ENCODE measurements around the gene BRIP1. TPM values are rescaled to one million over a fixed set of nuclear protein-coding genes. Genes with fewer than 3 reads are reported as not detected.

BRIP1 gene
- total and polyA plus RNA-seq, 7 experiments from 2014 or later: 0.64 to 19.9 (median 1.6) TPM

DNA sequence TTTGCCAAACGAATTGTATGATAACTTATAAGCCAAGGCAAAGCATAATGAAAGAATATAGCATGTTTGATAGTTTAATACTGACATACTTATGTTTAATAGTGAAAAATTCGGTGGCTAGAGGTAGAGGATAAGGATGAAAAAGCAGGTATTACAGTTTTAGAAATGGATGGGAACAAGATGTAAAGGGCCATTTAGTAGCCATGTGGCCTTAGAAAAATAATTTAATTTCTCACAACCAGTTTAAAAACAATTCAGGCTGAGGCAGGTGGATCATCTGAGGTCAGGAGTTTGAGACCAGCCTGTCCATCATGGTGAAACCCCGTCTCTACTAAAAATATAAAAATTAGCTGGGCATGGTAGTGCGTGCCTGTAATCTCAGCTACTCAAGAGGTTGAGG, 152.8 kb downstream of the BRIP1 start:
- Histone ChIP-seq H3K9me3 (ENCODE audit: control insufficient read depth in 2 of 3, low read length in 3 of 3) (no peaks in the 10 kb centered on the region), H3K27ac (ENCODE audit: low read depth, low read length) (no peak overlapping the region), H3K36me3 (ENCODE audit: control insufficient read depth in 2 of 3, insufficient read depth in 3 of 3, low read length in 3 of 3) (no peaks in the 10 kb centered on the region), H3K4me1 (ENCODE audit: control insufficient read depth in 2 of 2, insufficient read depth in 2 of 2, low read length in 2 of 2) (no peaks in the 10 kb centered on the region), H3K27me3 (ENCODE audit: control insufficient read depth in 2 of 2, insufficient read depth in 2 of 2, low read length in 2 of 2) (no peaks in the 10 kb centered on the region), H3K4me3 (ENCODE audit: low read length) (no peak overlapping the region)
- Mint-ChIP-seq H3K27me3 (no peaks in the 10 kb centered on the region), H3K9me3 (peaks cover 2 to 20% (median 7%) of the 10 kb centered on the region in 11 donors), H3K4me3 (no peak overlapping the region), H3K36me3 (peaks cover 4 to 38% (median 20%) of the 10 kb centered on the region in 5 donors), H3K27ac (no peak overlapping the region), H3K4me1 (no peaks in the 10 kb centered on the region)
- intact Hi-C loops (cut with micrococcal nuclease): no loop called here
- DNase-seq (no peak), ATAC-seq (no peak)
- POLR2A ChIA-PET: no interaction called here
- CTCF ChIA-PET: no interaction called here

DNA sequence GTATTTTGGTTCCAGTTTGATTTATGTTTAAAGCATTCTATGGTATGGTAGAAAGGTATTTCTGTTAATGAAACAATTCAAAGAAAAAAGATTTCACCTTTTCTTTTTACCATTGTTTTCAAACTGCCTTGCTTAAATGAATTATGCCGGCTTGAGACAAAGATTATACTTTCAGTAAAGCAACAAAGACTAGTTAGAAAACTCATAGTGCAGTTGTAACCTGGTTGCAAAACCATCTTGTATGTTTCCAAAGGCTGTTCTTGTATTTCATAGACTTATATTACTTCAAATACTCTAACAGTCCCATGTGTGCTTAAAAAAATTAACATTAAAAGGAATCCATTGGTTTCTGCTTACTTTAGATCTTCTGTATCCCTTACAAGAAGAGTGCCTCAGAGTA, 153.8 kb downstream of the BRIP1 start:
- ChIA-PET POLR2A (no interaction called here), CTCF (no interaction called here)
- H3K4me1 Mint-ChIP-seq: no peaks in the 10 kb centered on the region
- no peak overlapping the region for H3K27ac ChIP-seq (ENCODE audit: low read depth, low read length)
- H3K27me3 ChIP-seq (ENCODE audit: control insufficient read depth in 2 of 2, insufficient read depth in 2 of 2, low read length in 2 of 2): no peaks in the 10 kb centered on the region
- no peaks in the 10 kb centered on the region for H3K27me3 Mint-ChIP-seq
- H3K27ac Mint-ChIP-seq: no peak overlapping the region
- peaks cover 4 to 41% (median 20%) of the 10 kb centered on the region in 5 donors for H3K36me3 Mint-ChIP-seq
- H3K9me3 ChIP-seq (ENCODE audit: control insufficient read depth in 2 of 3, low read length in 3 of 3): no peaks in the 10 kb centered on the region
- DNase-seq: no peak
- no peak for ATAC-seq
- H3K36me3 ChIP-seq (ENCODE audit: control insufficient read depth in 2 of 3, insufficient read depth in 3 of 3, low read length in 3 of 3): no peaks in the 10 kb centered on the region
- H3K4me3 Mint-ChIP-seq: no peak overlapping the region
- no peak overlapping the region for H3K4me3 ChIP-seq (ENCODE audit: low read length)
- no peaks in the 10 kb centered on the region for H3K4me1 ChIP-seq (ENCODE audit: control insufficient read depth in 2 of 2, insufficient read depth in 2 of 2, low read length in 2 of 2)
- intact Hi-C loops (cut with micrococcal nuclease): no loop called here
- peaks cover 3 to 29% (median 11%) of the 10 kb centered on the region in 11 donors for H3K9me3 Mint-ChIP-seq

DNA sequence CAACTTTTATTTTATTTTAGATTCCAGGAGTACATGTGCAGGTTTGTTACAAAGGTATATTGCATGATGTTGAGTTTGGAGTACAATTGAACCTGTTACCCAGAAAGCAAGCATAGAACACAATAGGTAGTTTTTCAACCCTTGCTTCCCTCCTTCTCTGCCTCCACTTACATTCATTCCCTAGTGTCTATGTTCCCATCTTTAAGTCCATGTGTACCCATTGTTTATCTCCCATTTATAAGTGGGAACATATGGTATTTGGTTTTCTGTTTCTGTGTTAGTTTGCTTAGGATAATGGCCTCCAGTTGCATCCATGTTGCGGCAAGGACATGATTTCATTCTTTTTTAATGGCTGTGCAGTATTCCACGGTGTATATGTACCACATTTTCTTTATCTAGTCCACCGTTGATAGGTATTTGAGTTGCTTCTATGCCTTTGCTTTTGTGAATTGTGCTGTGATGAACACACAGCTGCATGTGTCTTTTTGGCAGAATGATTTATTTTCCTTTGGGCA, 158.3 kb downstream of the BRIP1 start:
- Histone ChIP-seq H3K4me3 (ENCODE audit: low read length) (no peak overlapping the region), H3K27me3 (ENCODE audit: control insufficient read depth in 2 of 2, insufficient read depth in 2 of 2, low read length in 2 of 2) (no peaks in the 10 kb centered on the region), H3K36me3 (ENCODE audit: control insufficient read depth in 2 of 3, insufficient read depth in 3 of 3, low read length in 3 of 3) (no peaks in the 10 kb centered on the region), H3K9me3 (ENCODE audit: control insufficient read depth in 2 of 3, low read length in 3 of 3) (peaks cover 3 to 25% (median 7%) of the 10 kb centered on the region in 3 experiments), H3K27ac (ENCODE audit: low read depth, low read length) (no peak overlapping the region), H3K4me1 (ENCODE audit: control insufficient read depth in 2 of 2, insufficient read depth in 2 of 2, low read length in 2 of 2) (no peaks in the 10 kb centered on the region)
- no peak for ATAC-seq
- POLR2A ChIA-PET: no interaction called here
- intact Hi-C loops (cut with micrococcal nuclease): no loop called here
- Mint-ChIP-seq H3K27me3 (no peaks in the 10 kb centered on the region), H3K27ac (no peak overlapping the region), H3K9me3 (peaks cover 15 to 74% (median 43%) of the 10 kb centered on the region in 11 donors), H3K36me3 (peaks cover 13 to 58% (median 14%) of the 10 kb centered on the region in 5 donors), H3K4me3 (no peak overlapping the region), H3K4me1 (no peaks in the 10 kb centered on the region)
- CTCF ChIA-PET: interaction anchor here (0.6 to 0.7 kb wide), 2 partner anchors 12 to 675 kb away, joined by 3 read pairs; no protein-coding TSS in a partner anchor
- no peak for DNase-seq

DNA sequence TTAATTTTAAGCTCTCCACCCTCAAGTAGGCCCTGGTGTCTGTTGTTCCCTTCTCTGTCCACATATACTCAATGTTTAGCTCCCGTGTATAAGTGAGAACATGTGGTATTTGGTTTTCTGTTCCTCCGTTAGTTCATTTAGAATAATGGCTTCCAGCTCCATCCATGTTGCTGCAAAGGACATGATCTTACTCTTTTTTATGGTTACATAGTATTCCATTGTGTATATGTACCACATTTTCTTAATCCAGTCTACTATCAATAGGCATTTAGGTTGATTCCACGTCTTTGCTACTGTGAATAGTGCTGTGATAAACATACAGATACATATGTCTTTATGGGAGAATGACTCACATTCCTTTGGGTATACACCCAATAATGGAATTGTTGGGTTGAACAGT, 160.9 kb downstream of the BRIP1 start:
- Mint-ChIP-seq H3K36me3 (peaks cover 9 to 60% (median 10%) of the 10 kb centered on the region in 5 donors), H3K27ac (no peak overlapping the region), H3K9me3 (peaks cover 12 to 92% (median 52%) of the 10 kb centered on the region in 11 donors)

DNA sequence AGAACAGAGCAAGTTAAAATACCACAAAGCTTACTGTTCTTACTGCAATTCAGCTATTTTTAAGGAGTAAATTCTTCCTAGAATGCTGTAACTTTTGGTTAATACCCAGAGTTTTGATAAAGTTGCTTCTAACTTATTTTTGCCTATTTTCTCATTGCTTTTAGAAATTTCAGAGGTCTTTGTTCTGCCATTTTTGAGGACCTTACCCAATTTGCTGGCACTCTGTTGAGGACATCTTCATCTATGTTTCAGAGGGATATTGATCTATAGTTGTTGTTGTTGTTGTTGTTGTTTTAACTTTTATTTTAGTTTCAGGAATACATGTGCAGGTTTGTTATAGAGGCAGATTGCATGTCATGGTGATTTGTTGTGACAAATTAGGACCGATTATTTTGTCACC, 161.3 kb downstream of the BRIP1 start:
- Histone ChIP-seq H3K9me3 (ENCODE audit: control insufficient read depth in 2 of 3, low read length in 3 of 3) (peaks cover 7 to 35% (median 8%) of the 10 kb centered on the region in 3 experiments), H3K4me3 (ENCODE audit: low read length) (no peak overlapping the region), H3K27me3 (ENCODE audit: control insufficient read depth in 2 of 2, insufficient read depth in 2 of 2, low read length in 2 of 2) (no peaks in the 10 kb centered on the region), H3K27ac (ENCODE audit: low read depth, low read length) (no peak overlapping the region), H3K36me3 (ENCODE audit: control insufficient read depth in 2 of 3, insufficient read depth in 3 of 3, low read length in 3 of 3) (no peaks in the 10 kb centered on the region), H3K4me1 (ENCODE audit: control insufficient read depth in 2 of 2, insufficient read depth in 2 of 2, low read length in 2 of 2) (no peaks in the 10 kb centered on the region)
- peaks cover 7 to 60% (median 11%) of the 10 kb centered on the region in 5 donors for H3K36me3 Mint-ChIP-seq
- ChIA-PET POLR2A (no interaction called here), CTCF (interaction anchor here (0.7 kb wide), 1 partner anchor 290 kb away, joined by 3 read pairs; no protein-coding TSS in a partner anchor)
- intact Hi-C loops (cut with micrococcal nuclease): no loop called here
- ATAC-seq (no peak), DNase-seq (no peak)
- peaks cover 14 to 94% (median 53%) of the 10 kb centered on the region in 11 donors for H3K9me3 Mint-ChIP-seq
- H3K4me3 Mint-ChIP-seq: no peak overlapping the region
- H3K27ac Mint-ChIP-seq: no peak overlapping the region
- H3K4me1 Mint-ChIP-seq: no peaks in the 10 kb centered on the region
- H3K27me3 Mint-ChIP-seq: no peaks in the 10 kb centered on the region

More for the DNA sequence above, 160.9 kb downstream of the BRIP1 start:
- ChIA-PET POLR2A (no interaction called here), CTCF (no interaction called here)
- no peak for DNase-seq
- no peaks in the 10 kb centered on the region for H3K27me3 ChIP-seq (ENCODE audit: control insufficient read depth in 2 of 2, insufficient read depth in 2 of 2, low read length in 2 of 2)
- H3K27me3 Mint-ChIP-seq: no peaks in the 10 kb centered on the region
- no peak overlapping the region for H3K4me3 ChIP-seq (ENCODE audit: low read length)
- ATAC-seq: no peak
- intact Hi-C loops (cut with micrococcal nuclease): no loop called here
- no peaks in the 10 kb centered on the region for H3K36me3 ChIP-seq (ENCODE audit: control insufficient read depth in 2 of 3, insufficient read depth in 3 of 3, low read length in 3 of 3)
- peaks cover 7 to 35% (median 8%) of the 10 kb centered on the region in 3 experiments for H3K9me3 ChIP-seq (ENCODE audit: control insufficient read depth in 2 of 3, low read length in 3 of 3)
- no peaks in the 10 kb centered on the region for H3K4me1 ChIP-seq (ENCODE audit: control insufficient read depth in 2 of 2, insufficient read depth in 2 of 2, low read length in 2 of 2)
- no peak overlapping the region for H3K27ac ChIP-seq (ENCODE audit: low read depth, low read length)
- H3K4me3 Mint-ChIP-seq: no peak overlapping the region
- no peaks in the 10 kb centered on the region for H3K4me1 Mint-ChIP-seq

DNA sequence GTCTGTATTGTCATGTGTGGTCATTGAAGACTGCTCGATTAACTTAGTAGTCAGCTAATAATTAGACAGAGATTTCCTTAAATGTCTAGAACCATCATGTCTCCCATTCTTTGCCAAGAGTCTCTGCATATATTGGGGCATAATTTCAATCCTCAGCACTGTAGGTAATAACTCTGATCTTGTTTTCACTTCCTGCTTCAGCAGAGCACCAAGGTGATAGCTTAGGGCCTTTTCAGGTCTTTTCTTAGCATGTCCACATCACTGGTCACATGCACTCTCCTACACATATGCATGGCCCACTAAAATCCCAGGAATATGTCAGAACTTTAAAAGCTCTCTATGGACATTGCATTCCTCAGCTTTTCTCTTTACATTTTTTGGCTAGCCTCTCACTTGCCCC, 162.0 kb downstream of the BRIP1 start:
- intact Hi-C loops (cut with micrococcal nuclease): no loop called here
- peaks cover 14 to 93% (median 53%) of the 10 kb centered on the region in 11 donors for H3K9me3 Mint-ChIP-seq

DNA sequence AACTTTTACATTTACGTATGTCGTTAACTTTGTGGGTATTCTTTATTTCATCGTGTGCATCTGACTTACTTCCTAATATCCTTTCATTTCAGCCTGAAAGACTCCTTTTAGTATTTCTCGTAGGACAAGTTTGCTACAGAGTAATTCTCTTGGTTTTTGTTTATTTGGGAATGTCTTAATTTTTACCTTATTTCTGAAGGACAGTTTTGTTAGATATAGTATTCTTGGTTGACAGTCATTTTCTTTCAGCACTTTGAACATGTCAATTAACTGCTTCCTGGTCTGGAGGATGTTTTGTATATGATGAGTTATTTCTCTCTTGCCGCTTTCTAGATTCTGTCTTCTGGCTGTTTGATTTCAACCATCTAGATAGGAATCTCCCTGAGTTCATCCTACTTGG, 163.1 kb downstream of the BRIP1 start:
- H3K27me3 ChIP-seq (ENCODE audit: control insufficient read depth in 2 of 2, insufficient read depth in 2 of 2, low read length in 2 of 2): no peaks in the 10 kb centered on the region
- peaks cover 7 to 35% (median 8%) of the 10 kb centered on the region in 3 experiments for H3K9me3 ChIP-seq (ENCODE audit: control insufficient read depth in 2 of 3, low read length in 3 of 3)
- Mint-ChIP-seq H3K4me3 (no peak overlapping the region), H3K27me3 (no peaks in the 10 kb centered on the region), H3K27ac (no peak overlapping the region), H3K9me3 (peaks cover 16 to 89% (median 49%) of the 10 kb centered on the region in 11 donors), H3K4me1 (no peaks in the 10 kb centered on the region), H3K36me3 (peaks cover 7 to 57% (median 11%) of the 10 kb centered on the region in 5 donors)
- no peak for ATAC-seq
- POLR2A ChIA-PET: no interaction called here
- DNase-seq: no peak
- H3K4me3 ChIP-seq (ENCODE audit: low read length): no peak overlapping the region
- H3K27ac ChIP-seq (ENCODE audit: low read depth, low read length): no peak overlapping the region
- no peaks in the 10 kb centered on the region for H3K36me3 ChIP-seq (ENCODE audit: control insufficient read depth in 2 of 3, insufficient read depth in 3 of 3, low read length in 3 of 3)
- no peaks in the 10 kb centered on the region for H3K4me1 ChIP-seq (ENCODE audit: control insufficient read depth in 2 of 2, insufficient read depth in 2 of 2, low read length in 2 of 2)
- CTCF ChIA-PET: no interaction called here
- intact Hi-C loops (cut with micrococcal nuclease): no loop called here

More for the DNA sequence above, 162.0 kb downstream of the BRIP1 start:
- peaks cover 7 to 56% (median 11%) of the 10 kb centered on the region in 5 donors for H3K36me3 Mint-ChIP-seq
- DNase-seq (no peak), ATAC-seq (no peak)
- H3K27ac ChIP-seq (ENCODE audit: low read depth, low read length): no peak overlapping the region
- H3K4me1 ChIP-seq (ENCODE audit: control insufficient read depth in 2 of 2, insufficient read depth in 2 of 2, low read length in 2 of 2): no peaks in the 10 kb centered on the region
- ChIA-PET POLR2A (no interaction called here), CTCF (interaction anchor here (0.7 kb wide), 1 partner anchor 289 kb away, joined by 3 read pairs; no protein-coding TSS in a partner anchor)
- H3K9me3 ChIP-seq (ENCODE audit: control insufficient read depth in 2 of 3, low read length in 3 of 3): peaks cover 7 to 35% (median 8%) of the 10 kb centered on the region in 3 experiments
- H3K36me3 ChIP-seq (ENCODE audit: control insufficient read depth in 2 of 3, insufficient read depth in 3 of 3, low read length in 3 of 3): no peaks in the 10 kb centered on the region
- H3K27ac Mint-ChIP-seq: no peak overlapping the region
- no peaks in the 10 kb centered on the region for H3K27me3 Mint-ChIP-seq
- H3K4me3 Mint-ChIP-seq: no peak overlapping the region
- H3K4me3 ChIP-seq (ENCODE audit: low read length): no peak overlapping the region
- H3K4me1 Mint-ChIP-seq: no peaks in the 10 kb centered on the region
- no peaks in the 10 kb centered on the region for H3K27me3 ChIP-seq (ENCODE audit: control insufficient read depth in 2 of 2, insufficient read depth in 2 of 2, low read length in 2 of 2)
